ELR (cell line): ENCODE results near the gene POLR2E.
A peak's percentile ranks its signal among the peaks of the same experiment; 100 is the strongest.

Experiments
- DNase-seq: peaks from one replicate; pipeline ENCODE4 v3.0.0-alpha.2; 2015; ENCODE audit warnings: low read depth

POLR2E gene

GRCh38 chr19:1047696-1048147, 47.5 kb downstream of the POLR2E start:
- no peak for DNase-seq

DNA sequence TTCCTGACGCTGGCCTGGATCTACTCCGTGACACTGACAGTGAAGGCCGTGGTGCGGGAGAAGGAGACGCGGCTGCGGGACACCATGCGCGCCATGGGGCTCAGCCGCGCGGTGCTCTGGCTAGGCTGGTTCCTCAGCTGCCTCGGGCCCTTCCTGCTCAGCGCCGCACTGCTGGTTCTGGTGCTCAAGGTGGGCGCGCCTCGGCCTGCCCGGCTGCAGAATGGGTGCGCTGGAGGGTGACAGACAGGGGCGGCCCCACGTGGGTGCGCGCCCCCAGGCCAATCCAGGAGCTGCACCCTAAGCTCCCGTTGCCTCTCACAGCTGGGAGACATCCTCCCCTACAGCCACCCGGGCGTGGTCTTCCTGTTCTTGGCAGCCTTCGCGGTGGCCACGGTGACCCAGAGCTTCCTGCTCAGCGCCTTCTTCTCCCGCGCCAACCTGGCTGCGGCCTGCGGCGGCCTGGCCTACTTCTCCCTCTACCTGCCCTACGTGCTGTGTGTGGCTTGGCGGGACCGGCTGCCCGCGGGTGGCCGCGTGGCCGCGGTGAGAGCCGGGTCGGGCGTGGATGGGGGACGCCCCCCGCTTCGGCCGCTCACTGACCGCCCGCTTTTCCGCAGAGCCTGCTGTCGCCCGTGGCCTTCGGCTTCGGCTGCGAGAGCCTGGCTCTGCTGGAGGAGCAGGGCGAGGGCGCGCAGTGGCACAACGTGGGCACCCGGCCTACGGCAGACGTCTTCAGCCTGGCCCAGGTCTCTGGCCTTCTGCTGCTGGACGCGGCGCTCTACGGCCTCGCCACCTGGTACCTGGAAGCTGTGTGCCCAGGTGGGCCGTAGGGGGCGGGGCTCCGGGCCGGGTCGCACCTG, 48.1 kb downstream of the POLR2E start:
- DNase-seq, result no peak

DNA sequence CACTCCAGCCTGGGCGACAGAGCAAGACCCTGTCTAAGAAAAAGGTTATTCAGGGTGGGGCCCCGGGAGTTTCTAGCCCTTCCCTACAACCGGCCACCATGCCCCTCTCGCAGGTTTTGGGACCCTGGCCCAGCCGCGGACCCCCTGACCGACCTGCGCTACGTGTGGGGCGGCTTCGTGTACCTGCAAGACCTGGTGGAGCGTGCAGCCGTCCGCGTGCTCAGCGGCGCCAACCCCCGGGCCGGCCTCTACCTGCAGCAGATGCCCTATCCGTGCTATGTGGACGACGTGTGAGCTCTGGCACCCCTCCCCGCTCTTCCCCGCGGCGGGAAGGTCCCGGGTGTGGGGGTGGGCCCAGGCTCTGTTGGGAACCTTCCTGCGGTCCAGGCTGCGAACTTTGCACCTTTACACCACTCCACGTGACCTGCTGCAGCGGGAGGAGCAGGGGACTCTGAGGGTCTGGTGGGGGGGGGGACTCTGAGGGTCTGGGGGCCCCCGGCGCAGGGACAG, 49.0 kb downstream of the POLR2E start:
- no peak for DNase-seq

DNA sequence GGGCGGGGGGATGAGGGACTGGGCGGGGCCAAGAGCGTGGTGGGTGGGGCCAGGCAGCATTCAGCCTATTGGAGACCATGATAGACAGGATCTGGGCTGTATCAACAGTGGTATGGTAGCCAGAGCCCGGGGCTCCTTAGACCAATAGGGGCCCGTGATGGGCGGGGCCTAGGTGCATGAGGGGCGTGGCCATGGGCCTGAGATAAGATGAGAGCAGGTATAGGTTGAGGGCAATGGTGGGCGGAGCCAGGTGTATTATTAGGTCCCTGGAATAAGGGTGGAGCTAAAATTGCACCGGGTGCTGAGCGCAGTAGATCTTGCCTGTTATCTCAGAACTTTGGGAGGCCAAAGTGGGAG, 50.0 kb downstream of the POLR2E start:
- peak; percentile 74 for DNase-seq

- no peak for DNase-seq
Observed at GRCh38 chr19:1042689-1043511, 52.3 kb downstream of the POLR2E start.

- DNase-seq, result no peak
Observed at GRCh38 chr19:1041835-1042685, 53.1 kb downstream of the POLR2E start.

GRCh38 chr19:1041272-1041834, 53.8 kb downstream of the POLR2E start:
- no peak for DNase-seq

DNA sequence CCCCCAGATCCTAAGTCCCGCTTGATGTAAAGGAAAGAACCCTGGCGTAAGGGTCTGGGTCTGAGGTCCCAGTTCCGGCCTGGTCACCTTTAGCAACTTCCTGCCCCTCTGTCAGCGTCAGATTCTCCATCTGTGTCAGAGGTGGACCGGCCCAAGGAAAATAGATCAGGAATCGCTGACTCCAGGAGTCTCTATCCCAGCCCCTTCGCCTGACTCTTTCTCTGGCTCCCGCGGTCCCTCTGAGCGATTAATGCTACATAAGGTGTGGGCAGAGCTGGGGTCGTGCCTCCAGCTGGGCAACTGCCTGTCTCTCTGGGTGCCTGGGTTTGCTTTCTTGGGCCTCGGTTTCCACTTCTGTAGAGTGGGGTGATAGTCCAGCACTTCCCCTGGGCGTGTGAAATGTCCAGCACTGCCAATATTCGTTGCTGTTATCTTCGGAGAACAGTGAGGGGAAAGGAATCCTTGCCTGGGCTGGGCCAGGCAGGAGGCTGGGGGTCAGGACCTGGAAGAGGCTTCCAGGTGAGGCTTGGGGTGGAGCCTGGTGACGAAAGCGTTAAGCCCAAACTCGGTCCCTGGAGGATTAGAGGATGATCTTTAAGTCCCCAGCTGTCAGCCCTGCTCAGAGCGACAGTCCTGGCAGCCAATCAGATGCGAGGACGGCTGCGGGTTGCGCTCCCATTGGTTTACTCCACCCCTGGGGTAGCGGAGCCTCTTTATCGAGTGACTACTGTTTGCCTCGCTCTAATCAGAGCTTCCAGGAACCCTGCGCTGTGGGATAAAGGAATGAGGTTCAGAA, 54.5 kb downstream of the POLR2E start:
- DNase-seq, result peak; percentile 94

DNA sequence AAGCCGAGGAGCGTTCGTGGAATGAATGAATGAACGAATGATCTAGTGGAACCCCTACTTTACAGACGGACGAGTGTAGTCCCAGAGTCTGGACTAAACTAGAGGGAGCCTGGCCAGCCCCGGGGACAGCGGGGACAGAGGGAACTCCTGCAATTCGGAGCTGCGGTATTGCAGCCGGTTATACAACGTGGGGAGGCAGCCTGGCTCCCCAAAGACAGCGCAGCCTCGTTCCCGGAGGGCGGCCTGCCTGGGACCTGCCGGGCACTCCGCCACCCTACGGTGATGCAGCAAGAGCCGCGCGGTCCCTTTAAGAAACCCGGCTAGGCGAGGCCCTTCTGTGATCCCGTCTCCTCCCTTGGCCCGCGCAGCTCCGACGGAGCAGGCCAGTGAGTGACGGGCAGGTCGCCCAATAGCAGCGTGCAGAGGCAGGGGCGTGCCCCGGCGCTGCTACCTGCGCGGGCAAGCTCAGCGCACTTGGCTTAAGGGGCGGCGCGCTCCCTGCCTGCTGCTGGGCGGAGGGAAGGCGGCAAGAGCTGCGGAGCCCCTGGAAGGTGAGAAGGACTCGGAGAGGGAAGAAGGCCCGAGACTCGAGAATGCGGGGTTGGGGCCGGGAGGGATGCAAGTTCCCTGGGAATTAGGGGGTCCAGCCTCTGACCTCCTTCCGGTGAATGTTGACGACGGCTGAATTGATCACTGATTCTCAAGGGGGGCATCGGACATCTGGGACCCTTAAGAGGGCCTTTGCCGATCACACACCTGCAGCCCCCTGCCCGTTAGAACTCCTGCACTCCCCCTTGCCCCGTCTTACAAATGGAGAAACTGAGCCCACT, 55.3 kb downstream of the POLR2E start, which contains the start of gene ABCA7:
ABCA7 (plus strand) TSS at position 462 of the 830 bp plus-strand sequence. CDS start 1,255 bp downstream, outside the sequence.
- peak; percentile 99 for DNase-seq

- no peak for DNase-seq
Observed at GRCh38 chr19:1038978-1039645, 56.1 kb downstream of the POLR2E start.

DNA sequence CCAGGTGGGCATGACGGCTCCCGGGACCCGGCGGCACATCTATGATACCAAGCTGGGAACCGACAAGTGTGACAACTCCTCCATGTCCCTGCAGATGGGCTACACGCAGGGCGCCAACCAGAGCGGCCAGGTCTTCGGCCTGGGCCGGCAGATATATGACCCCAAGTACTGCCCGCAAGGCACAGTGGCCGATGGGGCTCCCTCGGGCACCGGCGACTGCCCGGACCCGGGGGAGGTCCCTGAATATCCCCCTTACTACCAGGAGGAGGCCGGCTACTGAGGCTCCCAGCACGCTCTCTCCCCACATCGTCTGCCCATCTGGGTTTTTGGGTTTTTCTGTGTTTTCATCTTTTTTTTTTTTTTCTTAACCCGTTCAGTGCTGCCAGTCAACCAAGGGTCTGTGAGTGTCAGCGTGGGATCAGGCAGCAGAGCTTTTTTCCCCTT, 57.5 kb downstream of the POLR2E start:
- no peak for DNase-seq
